Activated CD8-positive, alpha-beta T cell treated with anti-CD3 and anti-CD28 coated beads for 36 hours (primary cell): Measurements from ENCODE around the gene SLC35B2. TPM values are rescaled to one million over a fixed set of nuclear protein-coding genes. Genes with fewer than 3 reads are reported as not detected.

Experiments
- ATAC-seq: fragments of 200-7000 bp; cut with Tn5 transposase; one replicate; pipeline ENCODE4 v1.10.0; 2021; ENCODE audit warnings: mild to moderate bottlenecking, moderate library complexity
- CTCF ChIA-PET: fragments of 350-600 bp; sonication (Branson Sonifier 250); formaldehyde crosslinking; loops from one replicate; lab custom pipeline; 2021; ENCODE audit warnings: antibody characterized with exemption; lab: Charles Lee
- POLR2A ChIA-PET: fragments of 350-600 bp; sonication (Branson Sonifier 250); formaldehyde crosslinking; loops from one replicate; lab custom pipeline; 2021; ENCODE audit warnings: antibody characterized with exemption; lab: Charles Lee
- DNase-seq: peaks from one replicate; pipeline ENCODE4 v3.0.0-alpha.2; 2020
- H3K27ac Mint-ChIP-seq: one replicate; pipeline ENCODE4 v1.8.0; 2021; ENCODE audit warnings: mild to moderate bottlenecking, mixed read lengths
- H3K27me3 Mint-ChIP-seq: one replicate; pipeline ENCODE4 v1.8.0; 2021; ENCODE audit warnings: mixed read lengths
- H3K36me3 Mint-ChIP-seq: one replicate; pipeline ENCODE4 v1.8.0; 2021; ENCODE audit warnings: low read depth, mixed read lengths
- H3K4me1 Mint-ChIP-seq: one replicate; pipeline ENCODE4 v1.8.0; 2021; ENCODE audit warnings: low read depth, mixed read lengths
- H3K4me3 Mint-ChIP-seq: one replicate; pipeline ENCODE4 v1.8.0; 2021; ENCODE audit warnings: mild to moderate bottlenecking, moderate library complexity, mixed read lengths
- H3K9me3 Mint-ChIP-seq: one replicate; pipeline ENCODE4 v1.8.0; 2021; ENCODE audit warnings: mixed read lengths
- intact Hi-C: fragments of 100-400 bp; cut with micrococcal nuclease; formaldehyde crosslinking; loops from one replicate; pipeline ENCODE4 v1.10.0; 2022
- total RNA-seq, 2 experiments: library from RNA; stranded (reverse); gene quantifications; one replicate each; pipeline ENCODE4 v1.2.3, GENCODE V29; 2021
- TF ChIP-seq, protein P1 (sequence below): fragments of 200-600 bp; IDR thresholded peaks from one replicate; pipeline ENCODE4 v1.8.0; 2022; ENCODE audit warnings: antibody characterized with exemption, mild to moderate bottlenecking

SLC35B2 gene
- total RNA-seq, 2 experiments from 2014 or later = 15.4 to 16.7 TPM

DNA sequence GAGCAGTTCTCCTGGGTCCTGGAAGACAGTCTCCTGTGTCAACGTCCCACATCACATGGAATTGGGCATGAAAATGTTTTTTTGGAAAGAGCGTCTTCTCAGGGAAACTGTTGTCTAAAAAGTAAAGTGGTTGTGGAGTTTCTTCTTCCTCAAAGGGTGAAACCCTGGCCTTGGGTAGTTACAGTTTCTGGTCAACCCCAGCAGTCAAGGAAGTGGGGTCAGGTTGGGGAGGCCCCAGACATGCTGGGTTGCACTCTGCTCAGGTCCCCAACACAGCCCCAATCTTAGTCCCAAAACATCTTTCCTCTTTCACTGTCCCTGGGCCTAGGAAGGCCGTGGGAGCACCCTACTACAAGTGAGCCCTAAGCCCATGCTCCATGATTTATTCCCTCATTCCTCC, 9.0 kb upstream of the SLC35B2 start:
- Mint-ChIP-seq H3K9me3 (no peaks in the 10 kb centered on the region), H3K4me3 (peak overlapping the region; percentile 95), H3K27ac (peak overlapping the region; percentile 77), H3K36me3 (peaks cover 26% of the 10 kb centered on the region), H3K4me1 (peaks cover 44% of the 10 kb centered on the region), H3K27me3 (peaks cover 20% of the 10 kb centered on the region)
- intact Hi-C loops = loop anchor here (5.0 kb wide), 1 partner anchor 191 kb away; no protein-coding TSS in a partner anchor
- ChIA-PET CTCF (interaction anchor here (0.8 to 6.5 kb wide), 11 partner anchors 10 to 143 kb away, joined by 3 to 182 read pairs (median 12); partner anchors contain the start of genes AARS2, CDC5L, SLC35B2 and SPATS1), POLR2A (interaction anchor here (1.2 to 17.2 kb wide), 4 partner anchors 11 to 159 kb away, joined by 3 to 486 read pairs (median 7); partner anchors contain the start of gene HSP90AB1)
- ATAC-seq (no peak), DNase-seq (peak; percentile 50)
- TF ChIP-seq, protein P1, sequence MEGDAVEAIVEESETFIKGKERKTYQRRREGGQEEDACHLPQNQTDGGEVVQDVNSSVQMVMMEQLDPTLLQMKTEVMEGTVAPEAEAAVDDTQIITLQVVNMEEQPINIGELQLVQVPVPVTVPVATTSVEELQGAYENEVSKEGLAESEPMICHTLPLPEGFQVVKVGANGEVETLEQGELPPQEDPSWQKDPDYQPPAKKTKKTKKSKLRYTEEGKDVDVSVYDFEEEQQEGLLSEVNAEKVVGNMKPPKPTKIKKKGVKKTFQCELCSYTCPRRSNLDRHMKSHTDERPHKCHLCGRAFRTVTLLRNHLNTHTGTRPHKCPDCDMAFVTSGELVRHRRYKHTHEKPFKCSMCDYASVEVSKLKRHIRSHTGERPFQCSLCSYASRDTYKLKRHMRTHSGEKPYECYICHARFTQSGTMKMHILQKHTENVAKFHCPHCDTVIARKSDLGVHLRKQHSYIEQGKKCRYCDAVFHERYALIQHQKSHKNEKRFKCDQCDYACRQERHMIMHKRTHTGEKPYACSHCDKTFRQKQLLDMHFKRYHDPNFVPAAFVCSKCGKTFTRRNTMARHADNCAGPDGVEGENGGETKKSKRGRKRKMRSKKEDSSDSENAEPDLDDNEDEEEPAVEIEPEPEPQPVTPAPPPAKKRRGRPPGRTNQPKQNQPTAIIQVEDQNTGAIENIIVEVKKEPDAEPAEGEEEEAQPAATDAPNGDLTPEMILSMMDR = no peak

DNA sequence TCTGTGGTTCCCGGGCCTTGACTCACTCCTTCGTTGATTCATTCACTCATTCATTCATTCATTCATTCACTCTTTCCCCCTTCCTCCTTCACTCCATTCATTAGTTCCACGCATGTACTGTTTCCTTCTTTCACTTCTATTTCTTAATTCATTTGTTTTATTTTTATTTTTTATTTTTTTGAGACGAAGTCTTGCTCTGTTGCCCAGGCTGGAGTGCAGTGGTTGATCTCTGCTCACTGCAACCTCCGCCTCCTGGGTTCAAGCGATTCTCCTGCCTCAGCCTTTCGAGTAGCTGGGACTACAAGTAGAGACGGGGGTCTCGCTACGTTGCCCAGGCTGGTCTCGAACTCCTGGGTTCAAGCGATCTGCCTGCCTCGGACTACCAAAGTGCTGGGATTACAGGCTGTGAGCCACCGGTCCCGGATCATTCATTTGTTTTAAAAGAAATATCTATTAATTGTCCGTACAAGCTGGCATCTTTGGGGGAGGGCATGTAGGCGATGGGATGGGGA, 8.4 kb upstream of the SLC35B2 start:
- TF ChIP-seq, protein P1 = no peak
- Mint-ChIP-seq H3K4me1 (peaks cover 45% of the 10 kb centered on the region), H3K4me3 (peak overlapping the region; percentile 95), H3K36me3 (peaks cover 31% of the 10 kb centered on the region), H3K9me3 (no peaks in the 10 kb centered on the region), H3K27me3 (peaks cover 16% of the 10 kb centered on the region), H3K27ac (peak overlapping the region; percentile 95)
- ChIA-PET CTCF (interaction anchor here (1.0 to 6.5 kb wide), 4 partner anchors 30 to 71 kb away, joined by 3 to 182 read pairs (median 92); partner anchors contain the start of gene AARS2), POLR2A (interaction anchor here (1.9 to 17.2 kb wide), 2 partner anchors 11 to 20 kb away, joined by 4 to 486 read pairs; partner anchors contain the start of gene HSP90AB1)
- DNase-seq (no peak), ATAC-seq (no peak)
- intact Hi-C loops = loop anchor here (5.0 kb wide), 1 partner anchor 192 kb away; no protein-coding TSS in a partner anchor

GRCh38 chr6:44265007-44265721, 7.8 kb upstream of the SLC35B2 start, which contains the start of gene NFKBIE:
Gene NFKBIE, minus strand, starts transcription at chr6:44265551. Its CDS starts 205 bp downstream, at chr6:44265346.
- no peaks in the 10 kb centered on the region for H3K9me3 Mint-ChIP-seq
- ATAC-seq (peak; percentile 70), DNase-seq (peak; percentile 96)
- peaks cover 32% of the 10 kb centered on the region for H3K36me3 Mint-ChIP-seq
- POLR2A ChIA-PET = interaction anchor here (1.0 to 17.2 kb wide), 6 partner anchors 10 to 122 kb away, joined by 3 to 486 read pairs (median 14); partner anchors contain the start of genes CDC5L and HSP90AB1
- H3K27ac Mint-ChIP-seq = peak within 1 kb of the TSS; percentile 95
- H3K4me1 Mint-ChIP-seq = peaks cover 51% of the 10 kb centered on the region
- CTCF ChIA-PET = interaction anchor here (0.7 to 6.5 kb wide), 9 partner anchors 9 to 93 kb away, joined by 3 to 182 read pairs (median 4); partner anchors contain the start of genes AARS2 and HSP90AB1
- intact Hi-C loops = loop anchor here (5.0 kb wide), 1 partner anchor 192 kb away; no protein-coding TSS in a partner anchor
- TF ChIP-seq, protein P1 = peak; percentile 49
- H3K27me3 Mint-ChIP-seq = peaks cover 16% of the 10 kb centered on the region
- peak within 1 kb of the TSS; percentile 95 for H3K4me3 Mint-ChIP-seq

DNA sequence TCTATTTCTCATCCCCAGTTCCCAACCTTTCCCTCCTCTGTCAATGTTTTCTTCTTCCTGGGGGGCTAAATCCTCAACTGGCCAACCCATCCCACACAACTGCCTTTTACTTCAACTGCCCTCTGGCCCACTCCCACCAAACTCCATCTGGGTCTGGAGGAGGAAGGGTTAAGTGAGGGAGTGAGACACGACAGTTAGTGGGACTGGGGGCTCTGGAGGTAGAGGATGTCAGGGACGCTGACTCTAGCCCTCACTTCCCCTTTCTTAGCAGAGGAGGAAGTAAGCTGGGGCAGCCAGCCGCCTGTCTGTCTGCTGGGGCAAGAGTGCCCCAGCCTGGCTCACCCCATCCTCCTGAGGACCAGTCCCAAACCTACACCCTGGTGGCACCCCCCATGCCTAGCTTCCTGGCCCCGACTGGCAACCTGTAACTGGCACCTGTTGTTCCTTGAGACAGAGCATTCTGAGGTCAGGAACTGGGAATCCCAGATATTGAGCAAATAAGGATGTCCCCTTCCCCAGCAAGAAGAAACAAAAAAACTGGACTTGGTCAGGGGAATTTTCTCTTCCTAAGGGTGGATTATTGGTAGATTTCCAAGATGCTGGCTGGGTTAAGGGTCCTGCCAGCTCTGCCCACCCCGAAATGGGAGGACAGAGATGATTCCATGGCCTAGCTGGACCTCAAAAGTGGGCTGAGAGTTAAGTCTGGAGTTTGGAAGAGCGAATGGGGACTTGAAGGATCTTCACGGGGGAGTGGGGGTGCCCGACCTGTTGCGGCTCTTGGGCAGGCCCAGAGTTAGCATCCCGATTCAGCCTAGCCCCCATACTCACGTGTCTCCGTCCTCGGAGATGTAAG, 7.1 kb upstream of the SLC35B2 start:
- Mint-ChIP-seq H3K4me1 (peaks cover 47% of the 10 kb centered on the region), H3K27ac (peak overlapping the region; percentile 95), H3K4me3 (peak overlapping the region; percentile 95), H3K9me3 (no peaks in the 10 kb centered on the region), H3K27me3 (peaks cover 8% of the 10 kb centered on the region), H3K36me3 (peaks cover 32% of the 10 kb centered on the region)
- intact Hi-C loops = loop anchor here (5.0 kb wide), 1 partner anchor 193 kb away; no protein-coding TSS in a partner anchor
- peak; percentile 31 for ATAC-seq
- POLR2A ChIA-PET = interaction anchor here (0.8 to 17.2 kb wide), 7 partner anchors 10 to 123 kb away, joined by 3 to 486 read pairs (median 3); partner anchors contain the start of genes CDC5L and HSP90AB1
- CTCF ChIA-PET = interaction anchor here (0.7 to 2.0 kb wide), 9 partner anchors 8 to 92 kb away, joined by 3 to 10 read pairs (median 4); partner anchors contain the start of genes HSP90AB1 and SLC29A1
- TF ChIP-seq, protein P1 = no peak
- peak; percentile 60 for DNase-seq
